SK-N-DZ (cell line): ENCODE measurements around the gene LRIG1.
A peak's percentile ranks its signal among the peaks of the same experiment; 100 is the strongest.
"Not testable (repeated sequence)": the region's sequence is repeated elsewhere in the genome, so short reads cannot be mapped to it uniquely, and the experiment has no call there.

ENCODE experiments used
- DNase-seq: peaks from one replicate; pipeline ENCODE4 v3.0.0-alpha.2; 2015; ENCODE audit warnings: low spot score

Gene LRIG1

DNA sequence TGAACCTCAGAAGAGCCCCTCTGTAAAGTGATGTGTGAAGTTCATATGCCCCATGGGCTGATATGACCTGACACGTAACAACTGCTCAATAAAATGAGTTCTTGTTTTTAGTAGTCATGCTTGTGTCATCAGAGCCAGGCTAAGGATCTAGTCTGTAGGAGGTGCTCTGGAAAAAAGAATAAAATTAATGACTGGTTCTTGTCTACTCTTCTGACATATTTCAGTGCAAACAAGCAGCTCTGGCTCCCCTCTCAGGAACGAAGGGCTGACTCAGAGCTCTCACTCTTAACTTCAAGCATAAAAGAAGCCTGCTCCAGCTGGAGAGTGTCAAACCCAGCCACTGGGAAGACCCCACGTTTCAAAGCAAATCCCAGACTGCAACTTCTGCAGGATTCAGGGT lies 77.0 kb downstream of the LRIG1 start:
- DNase-seq, result no peak

DNA sequence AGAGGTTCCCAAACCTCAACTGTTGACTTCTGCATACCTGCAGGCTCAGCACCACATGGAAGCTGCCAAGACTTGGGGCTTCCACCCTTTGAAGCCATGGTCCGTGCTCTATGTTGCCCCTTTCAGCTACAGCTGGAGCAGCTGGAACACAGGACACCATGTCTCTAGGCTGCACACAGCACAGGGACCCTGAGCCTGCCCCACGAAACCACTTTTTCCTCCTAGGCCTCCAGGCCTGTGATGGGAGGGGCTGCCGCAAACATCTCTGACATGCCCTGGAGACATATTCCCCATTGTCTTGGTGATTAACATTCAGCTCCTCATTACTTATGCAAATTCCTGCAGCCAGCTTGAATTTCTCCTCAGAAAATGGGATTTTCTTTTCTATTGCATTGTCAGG lies 78.9 kb downstream of the LRIG1 start:
- DNase-seq, result not testable (repeated sequence)

DNA sequence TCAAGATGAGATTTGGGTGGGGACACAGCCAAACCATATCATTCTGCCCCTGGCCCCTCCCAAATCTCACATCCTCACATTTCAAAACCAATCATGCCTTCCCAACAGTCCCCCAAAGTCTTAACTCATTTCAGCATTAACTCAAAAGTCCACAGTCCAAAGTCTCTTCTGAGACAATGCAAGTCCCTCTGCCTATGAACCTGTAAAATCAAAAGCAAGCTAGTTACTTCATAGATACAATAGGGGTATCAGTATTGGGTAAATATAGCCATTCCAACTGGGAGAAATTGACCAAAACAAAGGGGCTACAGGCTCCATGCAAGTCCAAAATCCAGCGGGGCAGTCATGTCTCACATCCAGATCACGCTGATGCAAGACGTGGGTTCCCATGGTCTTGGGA lies 79.7 kb downstream of the LRIG1 start:
- DNase-seq, result not testable (repeated sequence)

DNA sequence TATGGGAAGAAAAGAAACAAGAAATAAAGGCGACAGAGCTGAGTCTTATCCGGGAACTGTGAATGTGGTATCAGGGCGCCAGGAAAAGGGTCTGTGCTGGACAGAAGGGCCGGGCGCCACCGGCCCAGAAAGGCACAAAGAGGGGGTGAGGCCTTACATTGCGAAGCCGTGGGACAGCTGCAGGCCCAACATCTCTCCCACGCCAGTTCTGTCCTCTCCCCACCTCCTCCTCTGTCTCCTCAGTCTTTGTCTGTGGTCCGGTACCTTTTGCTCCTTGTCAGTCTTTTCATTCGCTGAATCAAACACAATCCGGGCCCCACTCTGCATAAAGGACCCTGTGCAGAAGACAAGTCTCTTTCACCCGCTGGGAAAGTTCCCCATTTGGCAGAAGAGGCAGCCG lies 81.8 kb downstream of the LRIG1 start:
- DNase-seq, result no peak

DNA sequence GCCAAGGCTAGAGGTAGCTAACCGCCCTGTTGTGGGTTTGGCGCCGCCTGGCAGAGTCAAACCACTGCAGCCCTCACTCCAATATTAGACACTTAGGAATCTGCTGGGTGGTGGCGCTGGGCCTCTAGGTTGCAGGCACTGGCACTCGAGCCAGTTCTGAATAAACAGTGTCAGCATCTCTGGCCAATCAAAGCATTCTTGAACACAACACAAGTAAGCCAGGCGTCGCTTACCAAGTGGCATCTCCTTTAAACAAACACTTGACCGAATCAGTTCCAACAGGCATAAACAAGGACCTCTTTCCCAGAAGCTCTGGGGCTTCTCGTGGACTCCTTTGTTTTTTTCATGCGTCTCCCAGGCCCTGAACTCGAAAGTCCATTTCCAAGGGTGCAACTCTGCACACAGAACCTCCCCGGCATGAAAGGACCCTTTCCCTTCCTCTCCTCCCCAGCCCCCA lies 82.3 kb downstream of the LRIG1 start:
- DNase-seq, result no peak

DNA sequence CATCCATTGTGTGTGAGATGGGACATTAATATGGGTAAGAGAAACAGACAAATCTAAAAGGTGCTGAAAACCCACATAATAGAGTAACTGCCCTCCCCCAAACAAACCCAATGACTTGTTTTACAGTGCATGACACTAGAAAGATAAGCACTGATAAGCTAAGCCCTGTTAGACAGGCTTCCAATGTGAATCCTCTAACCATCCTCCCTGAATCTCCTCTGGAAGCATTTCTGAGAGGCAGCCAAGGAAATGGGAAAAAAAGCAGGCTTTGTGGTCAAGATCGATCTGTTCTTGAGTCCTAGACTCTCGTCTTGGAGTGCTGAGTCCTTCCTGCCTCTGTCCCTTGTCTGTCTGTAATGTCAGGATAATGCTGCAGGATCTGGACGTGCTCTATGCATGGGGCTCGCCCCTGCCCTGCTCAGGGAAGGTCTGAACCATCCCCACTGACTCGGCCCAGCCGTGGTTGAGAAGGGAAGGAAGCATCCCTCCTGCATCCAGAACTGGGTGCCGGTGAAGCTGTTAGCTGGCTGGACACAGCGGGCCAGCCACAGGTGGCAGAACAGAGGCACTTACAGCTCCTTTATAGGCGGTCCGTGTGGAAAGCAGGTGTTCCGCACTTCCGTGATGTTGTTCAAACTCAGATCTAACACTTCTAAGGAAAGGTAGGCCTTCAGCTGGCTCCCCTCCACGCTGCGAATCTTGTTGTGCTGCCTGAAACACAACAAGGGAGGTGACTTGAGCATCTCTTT lies 84.1 kb downstream of the LRIG1 start:
- no peak for DNase-seq

DNA sequence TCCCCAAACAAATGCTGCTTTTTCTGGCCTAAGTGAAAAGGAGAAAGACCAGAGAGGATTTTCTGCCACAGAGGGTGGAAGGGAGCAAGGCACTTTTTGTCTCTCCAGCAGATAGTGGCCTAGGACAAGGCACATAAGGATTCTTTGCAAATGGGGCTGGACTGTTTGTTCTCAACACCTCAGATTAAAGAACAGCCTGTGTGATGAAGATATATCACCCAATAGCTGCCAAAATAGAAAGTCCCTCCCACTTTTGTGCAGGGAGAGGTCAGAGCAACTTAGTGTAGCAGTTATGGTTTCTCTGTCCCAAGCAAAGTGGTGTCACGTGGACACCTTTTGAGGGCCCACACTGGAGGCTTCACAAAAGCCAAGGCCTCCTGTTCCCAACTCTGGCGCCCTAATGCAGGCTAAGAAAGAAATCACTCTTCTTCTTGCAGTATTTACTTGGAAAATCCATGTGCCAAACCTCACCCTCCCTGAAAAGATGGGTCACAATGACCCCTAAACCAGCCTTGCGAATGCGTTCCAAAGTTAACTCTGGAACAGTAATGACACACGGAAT lies 84.9 kb downstream of the LRIG1 start:
- DNase-seq, result no peak

DNA sequence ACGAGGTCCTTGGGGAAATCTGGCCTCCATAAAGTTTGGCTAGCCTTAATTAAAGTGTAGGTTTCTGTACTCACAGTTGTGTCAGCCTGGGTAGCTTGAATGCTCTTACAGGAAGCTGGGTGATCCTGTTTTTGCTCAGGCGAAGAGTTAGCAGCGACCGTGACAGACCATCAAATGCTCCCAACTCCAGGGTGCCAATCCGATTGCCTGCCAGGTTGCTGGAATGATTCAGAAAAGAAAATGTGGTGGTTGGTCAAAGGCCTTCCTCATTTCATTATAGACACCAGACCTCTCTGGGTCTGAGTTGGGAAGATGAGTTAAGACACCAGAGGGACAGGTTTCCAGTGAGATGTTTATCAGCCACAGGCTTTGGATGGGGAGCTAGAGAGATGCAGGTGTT lies 86.0 kb downstream of the LRIG1 start:
- peak; percentile 51 for DNase-seq

DNA sequence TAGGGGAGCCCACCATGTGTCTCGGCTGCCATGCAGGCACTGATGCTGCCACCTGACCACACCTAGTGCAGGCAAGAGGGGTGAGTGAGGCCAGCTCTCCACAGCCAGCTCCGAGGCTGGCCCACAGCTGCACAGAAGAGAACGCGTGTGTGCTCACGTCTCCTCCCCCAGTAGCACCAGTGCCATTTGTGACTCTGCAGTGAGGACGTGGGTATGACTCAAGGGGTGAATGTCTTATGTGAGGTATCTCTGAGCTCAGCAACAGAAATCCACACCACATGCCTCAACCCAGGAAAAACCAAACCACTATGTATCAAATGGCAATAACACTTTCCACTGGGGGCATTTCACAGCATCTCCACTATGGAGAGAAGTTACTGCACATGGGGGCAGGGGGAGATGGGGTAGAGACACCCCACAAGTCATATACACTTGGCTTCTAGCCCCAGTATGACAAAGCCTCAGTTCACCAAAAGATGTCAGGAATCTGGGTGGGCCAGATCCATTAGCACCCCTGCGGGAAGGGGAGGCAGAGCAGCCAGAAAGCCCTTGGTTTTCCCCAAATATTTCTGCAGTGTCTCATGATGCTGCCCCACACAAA lies 87.6 kb downstream of the LRIG1 start:
- no peak for DNase-seq

DNA sequence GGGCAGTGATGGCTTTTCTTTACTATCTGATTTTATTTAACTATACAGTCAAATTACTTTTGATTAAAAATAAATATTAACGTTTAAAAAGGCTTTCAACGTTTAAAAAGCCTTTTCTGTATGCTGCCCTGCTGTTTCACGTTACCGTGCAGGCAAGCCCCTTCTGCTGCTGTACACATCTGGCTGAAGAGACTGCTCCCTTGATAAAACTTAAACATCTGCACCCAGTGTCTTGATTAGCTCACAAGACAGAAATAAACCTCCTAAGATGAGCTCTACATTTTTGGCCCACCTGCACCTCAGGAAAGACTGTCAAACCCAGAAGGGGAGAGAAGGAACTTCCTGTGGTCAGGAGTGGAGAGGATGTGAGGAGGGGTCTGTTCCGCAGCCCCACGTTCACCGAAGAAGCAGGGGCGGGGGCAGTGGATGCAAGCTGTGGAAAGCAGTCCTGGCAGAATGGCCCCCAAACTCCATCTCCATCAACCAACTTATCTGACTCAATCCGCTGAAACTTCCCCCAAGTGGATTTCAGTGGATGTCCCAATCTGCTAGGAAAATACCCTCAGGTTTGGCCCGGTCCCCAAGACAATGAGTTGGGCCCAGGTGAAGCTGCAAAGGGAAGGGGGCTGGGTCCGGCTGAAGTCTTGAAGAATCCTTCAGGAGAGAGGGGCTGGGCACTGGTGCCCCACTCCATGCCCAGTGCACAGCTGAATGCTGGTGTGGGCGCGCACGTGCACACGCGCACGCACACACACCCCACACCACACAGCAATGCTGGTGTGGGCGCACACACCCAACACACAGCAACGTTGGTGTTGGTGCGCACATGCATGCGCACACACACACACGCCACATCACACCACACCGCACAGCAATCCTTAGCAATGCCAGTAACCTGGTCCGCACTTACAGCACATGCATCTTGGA lies 88.6 kb downstream of the LRIG1 start:
- DNase-seq, result no peak

DNA sequence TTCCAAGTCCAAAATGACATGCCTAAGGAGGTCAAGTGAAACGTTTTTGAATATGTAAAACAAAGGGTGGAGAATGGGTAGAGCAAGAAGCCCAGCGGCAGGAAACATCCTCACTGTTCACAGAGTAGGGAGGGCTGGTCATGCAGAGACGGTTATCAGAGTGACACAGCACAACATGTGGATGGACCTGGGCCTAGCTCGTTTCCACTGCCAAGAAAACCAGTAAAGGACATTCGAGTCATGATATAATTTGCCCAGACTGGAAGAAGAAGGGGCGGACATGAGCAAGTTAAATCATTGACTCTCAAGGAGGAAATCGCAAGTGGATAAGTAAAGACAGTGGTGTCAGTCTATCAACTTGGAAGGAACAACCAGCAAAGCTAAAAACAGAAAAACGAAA lies 89.3 kb downstream of the LRIG1 start:
- DNase-seq, result no peak

DNA sequence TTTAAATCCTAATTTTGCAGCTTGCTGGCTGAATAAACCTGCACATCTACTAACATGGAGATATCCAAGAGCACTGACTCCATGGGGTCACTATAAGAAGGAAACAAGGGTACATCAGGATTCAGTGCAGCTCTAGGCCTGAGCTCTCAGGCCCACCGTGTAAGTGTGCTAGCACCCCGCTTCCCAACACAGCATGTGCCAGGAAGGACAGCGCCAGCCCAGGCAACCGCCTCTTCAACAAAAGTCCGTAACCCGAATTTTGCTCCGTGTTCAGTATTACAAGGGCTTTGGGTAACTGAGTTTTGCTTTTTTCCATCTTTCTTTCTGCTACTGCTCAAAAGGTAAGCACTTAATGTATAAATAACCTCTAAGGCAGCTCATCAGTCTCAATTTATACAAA lies 89.8 kb downstream of the LRIG1 start:
- DNase-seq, result no peak

DNA sequence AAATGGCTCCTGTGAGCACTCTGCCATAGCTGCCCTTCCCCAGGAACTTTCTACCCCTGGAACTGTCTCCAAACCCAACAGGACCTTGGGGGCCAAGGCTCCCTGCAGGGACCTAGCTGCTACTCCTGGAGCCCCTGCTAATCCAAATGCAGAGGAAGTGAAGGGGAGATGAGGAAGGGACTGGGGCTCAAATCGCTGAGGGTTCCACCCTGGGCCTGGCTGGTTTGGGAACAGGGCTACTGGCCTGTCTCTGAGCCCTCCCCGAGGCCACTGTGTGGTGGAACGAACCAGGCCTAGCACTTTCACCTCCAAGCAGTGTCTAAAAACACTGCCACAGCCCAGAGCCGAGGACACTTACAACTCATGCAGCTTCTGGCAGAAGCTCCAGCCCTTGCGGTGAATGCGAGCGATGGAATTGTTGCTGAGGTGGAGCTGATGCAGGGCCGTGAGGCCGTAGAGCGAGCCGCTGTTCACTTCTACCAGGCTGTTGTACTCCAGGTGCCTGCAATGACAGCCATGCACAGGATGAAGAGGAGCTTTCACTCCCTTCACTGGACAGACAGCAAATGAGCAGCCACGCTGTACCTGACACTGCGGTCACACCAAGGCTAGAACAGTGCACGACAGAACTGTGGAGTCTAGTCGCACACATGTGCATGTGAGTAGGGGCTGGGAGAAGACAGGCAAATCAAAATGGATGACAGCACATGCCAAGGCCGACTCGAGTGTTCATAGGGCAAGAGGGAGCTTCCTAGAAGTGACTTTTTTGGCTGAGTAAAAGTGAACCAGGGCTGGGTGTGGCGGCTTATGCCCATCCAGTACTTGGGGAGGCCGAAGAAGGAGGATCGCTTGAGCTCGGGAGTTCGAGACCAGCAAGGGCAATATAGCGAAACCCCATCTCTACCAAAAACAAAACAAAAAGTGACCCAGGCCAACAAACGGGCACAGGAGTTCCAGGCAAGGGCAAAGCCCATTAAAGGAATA lies 90.8 kb downstream of the LRIG1 start:
- no peak for DNase-seq

DNA sequence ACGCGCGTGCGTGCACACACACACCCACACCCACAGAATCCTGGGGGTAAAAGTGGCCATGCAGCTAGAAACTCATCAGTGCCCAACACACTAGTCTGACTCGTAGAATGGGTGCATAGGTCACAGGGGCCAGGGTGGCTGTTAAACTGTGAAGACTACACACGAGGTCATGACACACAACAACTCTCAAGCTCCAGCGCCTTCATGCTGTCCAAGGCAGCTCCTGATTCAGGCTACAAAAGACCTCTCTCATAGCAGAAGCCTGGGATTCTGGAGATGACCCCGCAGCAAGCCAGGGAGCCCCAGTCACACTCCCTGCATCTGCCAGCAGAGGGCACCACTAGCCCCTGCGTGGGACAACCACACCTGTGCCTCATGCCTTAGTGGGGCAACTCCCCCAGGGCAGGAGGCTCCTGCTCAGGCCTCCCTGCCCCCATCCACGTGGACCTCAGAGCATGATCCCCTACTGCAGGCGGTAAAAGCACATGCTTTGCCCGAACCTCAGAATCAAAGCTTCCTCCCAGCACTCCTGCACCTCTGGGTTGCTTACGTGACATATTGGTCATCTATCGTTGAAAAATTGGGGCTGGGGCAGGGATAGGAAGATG lies 93.1 kb downstream of the LRIG1 start:
- peak; percentile 58 for DNase-seq

DNA sequence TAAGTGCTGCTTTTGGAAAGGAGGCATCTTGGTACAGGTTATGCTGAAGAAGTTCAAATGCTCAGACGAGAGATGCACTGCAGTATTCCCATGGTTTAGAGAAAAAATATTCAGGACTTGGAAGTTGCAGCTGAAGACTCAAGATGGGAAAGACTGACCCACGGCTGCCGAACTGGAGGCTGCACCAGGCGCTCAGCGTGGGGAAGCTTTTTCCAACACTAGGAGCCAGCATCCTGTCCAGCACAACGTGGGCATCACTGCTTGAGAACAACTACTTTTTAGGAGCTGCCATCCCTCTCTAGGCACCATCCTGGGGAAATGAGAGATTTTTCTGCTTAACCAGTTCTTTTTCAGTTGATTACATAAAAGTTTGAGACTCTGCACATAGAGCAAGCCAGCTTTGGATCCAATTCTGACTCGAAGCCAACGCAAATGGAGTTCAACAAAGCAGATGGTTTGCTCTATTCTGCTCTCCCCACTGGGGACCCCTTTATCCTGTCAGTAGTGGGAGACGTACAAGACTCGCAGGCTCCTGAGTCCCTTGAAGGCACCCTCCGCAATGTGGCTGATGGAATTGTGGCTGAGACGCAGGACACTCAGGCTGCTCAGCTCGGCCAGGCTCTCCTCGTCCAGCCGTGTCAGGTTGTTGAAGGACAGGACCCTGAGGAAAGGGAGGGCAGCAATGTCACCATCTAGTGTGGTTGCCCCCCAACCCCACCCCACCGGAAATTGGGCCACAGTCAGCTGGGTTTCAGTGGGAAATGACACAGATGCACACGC lies 93.8 kb downstream of the LRIG1 start:
- no peak for DNase-seq

DNA sequence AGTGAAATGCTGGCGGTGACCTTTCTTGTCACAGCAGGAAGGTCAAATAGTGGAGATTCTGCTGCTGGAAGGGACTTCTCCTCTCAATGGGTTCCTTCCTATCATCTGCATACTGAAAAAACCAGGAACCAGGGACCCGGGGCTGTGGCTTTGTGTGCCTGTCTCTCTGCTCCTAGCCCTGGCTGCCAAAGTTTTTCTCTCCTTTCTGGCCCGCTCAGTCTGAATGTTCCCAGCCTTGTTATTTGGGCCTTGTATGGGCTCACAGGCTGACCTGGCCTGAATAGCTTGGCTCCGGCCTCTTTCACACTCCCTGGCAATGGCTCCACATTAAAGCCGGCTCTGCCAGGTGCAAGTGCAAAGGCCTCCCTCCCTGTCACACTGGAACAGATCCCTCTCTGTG lies 94.7 kb downstream of the LRIG1 start:
- DNase-seq, result no peak

DNA sequence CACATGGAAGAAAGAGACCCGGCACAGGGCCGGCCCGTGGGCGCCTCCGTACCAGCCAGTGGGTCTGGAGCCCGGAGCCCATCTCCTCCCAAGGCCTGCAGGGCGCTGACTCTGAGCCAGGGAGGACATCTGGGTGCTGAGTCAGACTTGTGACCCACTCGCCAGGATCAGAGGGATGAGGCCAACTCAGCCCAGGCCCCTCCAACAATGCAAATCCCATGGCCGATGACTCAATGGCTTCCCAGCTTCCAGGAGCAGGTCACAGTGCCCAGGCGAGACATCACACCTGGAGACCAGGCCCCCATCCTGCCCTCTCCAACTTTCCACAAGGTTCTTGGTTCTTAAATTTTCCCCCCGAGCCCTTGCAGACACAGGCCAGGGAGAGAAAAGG lies 95.1 kb downstream of the LRIG1 start:
- no peak for DNase-seq

DNA sequence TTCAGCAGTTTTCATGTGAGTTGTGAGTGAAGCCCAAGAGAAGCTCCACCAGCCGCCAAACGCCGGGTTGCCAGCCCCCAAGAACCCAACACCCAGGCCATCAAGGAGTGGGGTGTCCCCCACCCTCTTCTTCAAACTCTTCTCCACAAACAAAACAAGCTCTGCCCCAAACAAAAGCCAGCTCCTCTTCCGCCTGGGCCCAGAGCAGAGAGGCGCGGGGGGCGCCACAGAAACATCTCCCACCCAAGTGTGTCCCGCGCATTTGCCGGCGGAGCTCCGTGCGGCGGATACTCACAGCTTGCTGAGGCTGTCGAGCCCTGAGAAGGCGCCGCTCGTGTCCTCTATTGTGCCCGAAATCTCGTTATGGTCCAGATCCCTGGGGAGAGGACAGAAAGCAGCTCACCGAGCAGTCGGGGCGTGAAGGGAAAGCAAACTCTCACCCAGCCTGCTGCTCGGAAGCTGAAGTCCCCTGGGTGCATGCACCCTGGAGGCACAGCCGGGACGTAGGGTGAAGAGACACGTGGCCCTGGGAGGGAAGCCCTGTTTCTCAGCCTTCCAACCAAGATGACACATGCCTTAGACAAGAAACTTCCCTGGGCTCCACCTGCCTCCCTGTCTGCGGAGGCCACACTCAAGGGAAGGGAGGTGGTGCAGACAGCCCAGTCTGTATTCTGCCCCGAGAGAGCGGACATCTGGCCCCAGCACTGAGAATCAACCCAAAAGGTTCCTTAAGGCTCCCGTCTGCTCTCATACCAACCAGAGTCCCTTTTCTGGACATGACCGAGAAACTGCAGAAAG lies 95.7 kb downstream of the LRIG1 start:
- no peak for DNase-seq

DNA sequence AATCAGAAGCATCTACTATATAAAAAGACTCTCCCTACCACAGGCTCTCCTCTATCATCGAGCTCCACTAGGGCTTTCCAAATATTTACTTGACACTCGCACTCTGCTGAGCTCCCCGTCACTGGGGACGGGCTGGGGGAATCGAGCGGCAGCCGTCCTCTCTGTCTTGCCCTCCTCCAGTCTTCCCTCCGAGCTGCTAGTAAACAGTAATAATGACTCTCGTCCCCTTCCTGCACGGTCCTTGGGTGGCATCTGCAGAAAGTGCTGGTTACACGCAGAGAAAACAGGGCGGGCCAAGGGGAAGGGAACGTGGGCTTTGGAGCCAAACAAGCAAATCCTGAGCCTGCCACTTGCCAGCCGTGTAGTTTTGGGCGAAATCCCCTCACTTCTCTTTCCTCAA lies 96.6 kb downstream of the LRIG1 start:
- no peak for DNase-seq
